ENCODE measurements around the gene MAP10.
A peak's percentile ranks its signal among the peaks of the same experiment; 100 is the strongest.
"Not testable (repeated sequence)": the region's sequence is repeated elsewhere in the genome, so short reads cannot be mapped to it uniquely, and the experiment has no call there.

MAP10 gene

GRCh38 chr1:232805269-232806185 is at the start of gene MAP10:
Gene MAP10 (plus strand): TSS chr1:232805416. CDS start chr1:232805450, 34 bp downstream.
- DNase-seq: peak; percentile 91

DNA sequence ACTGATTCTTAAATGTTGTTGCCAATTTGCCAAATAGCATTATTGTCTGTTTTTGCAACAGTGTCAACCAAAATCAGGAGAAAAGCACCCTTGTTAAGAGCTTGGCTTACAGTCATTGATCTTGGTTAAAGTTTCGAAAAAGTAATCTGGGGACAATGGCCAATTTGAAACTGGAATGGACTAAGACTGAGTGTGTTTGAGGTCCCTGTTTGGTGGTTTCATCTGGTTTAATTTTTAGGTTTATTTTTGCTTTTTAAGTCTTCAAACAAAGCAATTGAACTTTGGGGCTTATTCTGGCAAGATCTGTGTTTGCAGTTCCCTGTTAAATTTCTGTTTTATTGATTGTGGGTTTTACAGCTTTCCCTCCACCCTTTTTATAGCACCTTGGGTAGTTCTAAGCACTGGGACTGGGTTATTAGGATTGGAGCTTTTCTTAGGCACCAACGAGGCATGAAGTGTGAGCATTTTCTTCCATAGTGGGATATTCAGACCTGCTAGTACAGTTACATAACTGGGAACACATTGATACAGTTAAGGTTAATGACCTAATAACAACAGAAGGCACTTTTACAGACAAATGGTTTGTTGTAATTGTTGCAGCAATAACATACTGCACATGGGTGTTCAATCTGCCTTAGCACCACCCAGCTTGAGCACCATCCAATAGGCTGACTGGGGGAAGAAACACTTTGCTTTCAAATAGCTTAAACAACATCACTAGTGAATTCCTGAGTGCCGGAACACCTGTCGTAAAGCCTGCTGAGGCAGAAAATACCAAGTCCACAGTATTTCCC is 40.6 kb upstream of the MAP10 start:
- no peak for DNase-seq

- DNase-seq: no peak
Measured at GRCh38 chr1:232765542-232765941, 39.7 kb upstream of the MAP10 start.

GRCh38 chr1:232766241-232766890 is 38.9 kb upstream of the MAP10 start:
- no peak for DNase-seq

DNA sequence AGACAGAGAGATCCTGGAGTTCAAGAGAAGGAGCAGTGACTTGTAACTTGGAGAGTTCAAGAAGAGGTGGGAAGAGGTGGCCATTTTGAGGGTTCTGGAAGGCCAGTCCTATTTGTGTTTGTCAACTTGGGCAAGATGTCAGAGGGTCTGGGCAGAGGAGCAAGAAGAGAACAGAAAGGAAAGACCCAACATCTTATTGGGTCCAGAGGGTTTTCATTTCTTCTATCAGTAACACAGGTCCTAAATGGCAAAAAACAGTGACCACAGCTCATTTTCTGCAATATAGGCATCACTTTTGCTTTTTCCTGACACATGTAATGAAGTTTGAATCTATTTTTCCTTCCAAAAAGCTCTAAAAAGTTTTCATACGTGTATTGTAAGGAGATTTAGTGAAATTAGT is 38.3 kb upstream of the MAP10 start:
- DNase-seq: no peak

DNA sequence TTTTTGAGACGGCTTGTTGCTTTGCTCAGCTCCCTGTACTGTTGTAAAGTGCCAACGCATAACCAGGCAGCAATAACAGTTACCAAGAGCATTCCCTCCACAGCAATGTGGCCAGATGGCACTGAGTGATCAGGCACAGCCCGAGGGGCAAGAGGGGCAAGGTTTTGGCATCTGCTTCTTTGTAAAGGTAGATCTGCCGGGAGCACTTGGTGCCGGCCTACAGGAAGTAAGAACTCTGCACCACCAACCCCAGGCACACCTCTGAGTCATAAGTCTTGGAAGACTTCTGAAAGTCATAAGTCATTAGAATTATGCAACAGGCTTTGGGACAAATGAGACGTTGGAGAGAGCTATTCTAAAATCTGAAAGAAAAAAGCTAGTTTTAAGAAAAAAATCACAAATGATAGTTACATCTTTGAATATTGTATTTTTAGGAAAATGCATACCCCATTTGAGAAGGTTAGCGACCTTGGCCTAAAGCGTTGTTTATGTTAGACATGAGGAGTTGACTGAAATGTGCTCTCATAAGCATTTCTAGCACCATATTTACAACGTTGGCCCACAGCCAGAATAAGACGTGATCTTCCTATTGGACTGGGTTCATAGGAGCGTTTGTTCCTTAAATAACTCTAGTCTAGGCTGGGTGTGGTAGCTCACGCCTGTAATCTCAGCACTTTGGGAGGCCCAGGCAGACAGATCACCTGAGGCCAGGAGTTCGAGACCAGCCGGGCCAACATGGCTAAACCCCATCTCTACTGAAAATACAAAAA is 37.7 kb upstream of the MAP10 start:
- DNase-seq: peak; percentile 55

- no peak for DNase-seq
Measured at GRCh38 chr1:232768793-232769192, 36.4 kb upstream of the MAP10 start.

DNA sequence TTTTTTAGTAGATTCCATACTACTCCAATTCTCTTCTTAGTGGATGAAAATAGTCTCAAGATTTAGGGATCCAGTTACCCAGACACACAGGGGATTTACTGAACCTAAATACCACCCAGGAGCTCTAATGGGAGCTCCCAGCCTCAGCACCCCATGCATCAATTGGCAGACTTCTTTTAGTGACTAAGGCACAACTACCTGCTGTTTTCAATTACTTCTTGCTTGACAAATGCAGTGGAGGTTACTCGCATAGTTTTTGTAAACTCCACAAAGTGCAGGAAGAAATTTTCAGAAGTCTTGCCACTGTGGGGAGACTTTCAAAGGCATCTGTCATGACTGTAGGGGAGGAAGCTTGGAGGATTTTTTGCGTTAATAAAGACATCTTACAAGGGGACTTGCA is 35.5 kb upstream of the MAP10 start:
- DNase-seq: no peak

GRCh38 chr1:232773752-232774151 is 31.5 kb upstream of the MAP10 start:
- DNase-seq: no peak

GRCh38 chr1:232776526-232777106 is 28.6 kb upstream of the MAP10 start:
- no peak for DNase-seq

DNA sequence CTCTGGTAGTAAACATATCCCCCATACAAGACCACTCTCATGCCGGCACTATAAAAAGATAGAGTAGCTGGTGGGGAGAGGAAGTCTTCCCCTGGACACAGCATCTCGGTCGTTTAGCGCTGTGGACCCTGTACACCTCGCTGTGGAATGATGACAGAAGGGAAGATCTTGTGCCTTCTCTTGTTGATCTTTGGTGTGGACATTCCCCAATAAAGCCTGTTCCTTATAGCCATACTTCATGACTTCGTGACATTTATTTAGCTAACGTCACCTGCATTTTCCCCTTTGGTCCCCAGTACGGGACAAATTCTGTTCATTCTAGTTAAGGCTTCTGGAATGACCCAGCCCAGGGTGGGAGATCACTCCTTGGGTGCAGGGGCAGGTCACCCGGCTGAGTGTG is 24.9 kb upstream of the MAP10 start:
- no peak for DNase-seq

- DNase-seq: no peak
Measured at GRCh38 chr1:232784794-232785193, 20.4 kb upstream of the MAP10 start.

GRCh38 chr1:232785630-232786029 is 19.6 kb upstream of the MAP10 start:
- not testable (repeated sequence) for DNase-seq

DNA sequence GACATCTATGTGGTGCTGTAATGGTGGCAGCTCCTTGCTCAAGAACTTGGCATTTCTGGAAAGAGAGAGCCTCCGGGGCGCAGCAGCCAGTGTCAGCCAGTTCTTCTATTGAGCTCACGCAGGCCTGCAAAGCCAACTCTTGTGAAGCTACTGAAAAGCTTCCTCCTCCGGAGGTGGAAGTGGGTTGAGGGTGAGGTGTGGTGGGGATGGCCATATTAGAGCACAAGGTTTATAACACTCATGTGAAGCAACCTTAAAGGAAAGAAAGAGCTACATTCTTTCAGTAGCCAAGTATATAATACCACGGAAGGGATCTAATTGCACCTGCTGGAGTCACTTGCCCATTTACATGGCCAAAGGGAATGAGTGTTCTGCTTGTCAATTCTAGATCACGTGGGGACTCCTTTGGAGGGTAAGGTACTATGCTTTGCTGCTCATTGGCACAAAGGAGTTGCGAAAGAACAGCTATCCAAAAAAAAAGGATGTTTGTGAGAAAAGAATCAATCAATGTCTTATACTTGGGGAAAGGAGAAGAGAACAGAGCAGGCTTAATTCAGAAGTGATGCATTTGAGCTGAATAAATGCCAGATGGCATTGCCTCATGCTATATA is 18.3 kb upstream of the MAP10 start:
- no peak for DNase-seq

GRCh38 chr1:232788235-232788872 is 16.9 kb upstream of the MAP10 start:
- no peak for DNase-seq

DNA sequence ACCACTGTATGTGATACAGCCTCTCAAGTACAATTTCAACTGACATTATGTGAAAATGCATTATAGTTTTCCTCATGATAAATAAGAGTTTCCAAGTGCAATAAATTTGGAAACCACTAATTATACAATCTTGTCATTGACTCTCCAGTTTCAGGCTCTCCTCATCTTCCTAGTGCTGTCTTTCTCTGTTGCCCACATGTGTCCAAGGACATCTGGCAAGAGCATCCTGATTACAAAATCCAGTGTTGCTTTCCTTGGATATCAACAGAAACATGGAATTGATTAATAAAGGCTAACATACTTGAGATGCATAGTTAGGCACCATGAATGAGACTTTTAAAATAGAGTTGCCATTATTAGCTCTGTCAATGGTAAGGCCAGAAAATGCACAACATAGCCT is 15.6 kb upstream of the MAP10 start:
- no peak for DNase-seq

DNA sequence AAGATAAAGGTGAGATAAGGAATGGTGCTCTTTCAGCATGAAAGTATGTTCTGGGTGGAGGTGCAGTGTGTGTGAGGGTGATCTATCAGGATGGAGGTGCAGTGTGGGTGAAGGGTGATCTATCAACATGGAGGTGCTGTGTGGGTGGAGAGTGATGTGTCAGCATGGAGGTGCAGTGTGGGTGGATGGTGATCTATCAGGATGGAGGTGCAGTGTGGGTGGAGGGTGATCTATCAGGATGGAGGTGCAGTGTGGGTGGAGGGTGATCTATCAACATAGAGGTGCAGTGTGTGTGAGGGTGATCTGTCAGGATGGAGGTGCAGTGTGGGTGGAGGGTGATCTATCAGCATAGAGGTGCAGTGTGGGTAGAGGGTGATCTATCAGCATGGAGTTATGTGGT is 12.3 kb upstream of the MAP10 start:
- DNase-seq: no peak

DNA sequence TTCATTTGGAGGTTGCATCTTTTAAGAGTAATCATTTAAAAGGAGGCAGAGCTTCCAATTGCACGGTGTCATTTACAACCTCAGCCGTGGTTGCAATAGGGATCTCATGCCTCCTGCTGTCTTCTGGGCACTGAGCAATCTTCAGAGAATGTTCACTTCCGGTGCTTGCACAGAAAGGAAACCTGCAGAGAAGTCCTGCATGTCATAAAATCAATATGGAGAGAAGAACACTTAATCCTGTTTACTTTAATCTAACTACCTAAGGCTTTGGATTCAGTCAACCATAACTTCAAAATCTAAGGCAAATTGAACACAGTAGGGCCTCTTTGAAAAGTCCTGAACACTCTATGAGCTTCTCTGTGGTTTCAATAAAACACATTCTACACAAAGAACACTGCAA is 11.3 kb upstream of the MAP10 start:
- peak; percentile 6 for DNase-seq

- peak; percentile 26 for DNase-seq
Measured at GRCh38 chr1:232795497-232796053, 9.6 kb upstream of the MAP10 start.

- no peak for DNase-seq
Measured at GRCh38 chr1:232797856-232798510, 7.2 kb upstream of the MAP10 start.

Measured in OCI-M1 (cell line).